ENCODE data around the gene SPPL2C. TPM values are rescaled to one million over a fixed set of nuclear protein-coding genes. Genes with fewer than 3 reads are reported as not detected.
A peak's percentile ranks its signal among the peaks of the same experiment; 100 is the strongest.

The SPPL2C gene
- total RNA-seq, 6 experiments from 2014 or later: not detected

- peak; percentile 14 for DNase-seq
These were observed 32.6 kb upstream of the SPPL2C start for GRCh38 chr17:45812102-45812501.

GRCh38 chr17:45813048-45813725, 31.5 kb upstream of the SPPL2C start:
- H3K27me3 Mint-ChIP-seq (ENCODE audit: insufficient read depth): peaks cover 20% of the 10 kb centered on the region
- DNase-seq: no peak
- H3K4me3 Mint-ChIP-seq: no peak overlapping the region
- no peaks in the 10 kb centered on the region for H3K36me3 Mint-ChIP-seq (ENCODE audit: low read depth)
- H3K27ac Mint-ChIP-seq: no peak overlapping the region
- H3K4me1 Mint-ChIP-seq (ENCODE audit: low read depth): no peaks in the 10 kb centered on the region
- H3K9me3 Mint-ChIP-seq: no peaks in the 10 kb centered on the region
- peak; percentile 43 for TF ChIP-seq CTCF (IDR thresholded peaks at IDR 0.05)

More at GRCh38 chr17:45812102-45812501, 32.6 kb upstream of the SPPL2C start:
- no peak overlapping the region for H3K4me3 Mint-ChIP-seq
- H3K27me3 Mint-ChIP-seq (ENCODE audit: insufficient read depth): peaks cover 21% of the 10 kb centered on the region
- peak; percentile 39 for TF ChIP-seq CTCF (IDR thresholded peaks at IDR 0.05)
- H3K4me1 Mint-ChIP-seq (ENCODE audit: low read depth): no peaks in the 10 kb centered on the region
- H3K36me3 Mint-ChIP-seq (ENCODE audit: low read depth): no peaks in the 10 kb centered on the region
- H3K9me3 Mint-ChIP-seq: no peaks in the 10 kb centered on the region
- no peak overlapping the region for H3K27ac Mint-ChIP-seq

DNA sequence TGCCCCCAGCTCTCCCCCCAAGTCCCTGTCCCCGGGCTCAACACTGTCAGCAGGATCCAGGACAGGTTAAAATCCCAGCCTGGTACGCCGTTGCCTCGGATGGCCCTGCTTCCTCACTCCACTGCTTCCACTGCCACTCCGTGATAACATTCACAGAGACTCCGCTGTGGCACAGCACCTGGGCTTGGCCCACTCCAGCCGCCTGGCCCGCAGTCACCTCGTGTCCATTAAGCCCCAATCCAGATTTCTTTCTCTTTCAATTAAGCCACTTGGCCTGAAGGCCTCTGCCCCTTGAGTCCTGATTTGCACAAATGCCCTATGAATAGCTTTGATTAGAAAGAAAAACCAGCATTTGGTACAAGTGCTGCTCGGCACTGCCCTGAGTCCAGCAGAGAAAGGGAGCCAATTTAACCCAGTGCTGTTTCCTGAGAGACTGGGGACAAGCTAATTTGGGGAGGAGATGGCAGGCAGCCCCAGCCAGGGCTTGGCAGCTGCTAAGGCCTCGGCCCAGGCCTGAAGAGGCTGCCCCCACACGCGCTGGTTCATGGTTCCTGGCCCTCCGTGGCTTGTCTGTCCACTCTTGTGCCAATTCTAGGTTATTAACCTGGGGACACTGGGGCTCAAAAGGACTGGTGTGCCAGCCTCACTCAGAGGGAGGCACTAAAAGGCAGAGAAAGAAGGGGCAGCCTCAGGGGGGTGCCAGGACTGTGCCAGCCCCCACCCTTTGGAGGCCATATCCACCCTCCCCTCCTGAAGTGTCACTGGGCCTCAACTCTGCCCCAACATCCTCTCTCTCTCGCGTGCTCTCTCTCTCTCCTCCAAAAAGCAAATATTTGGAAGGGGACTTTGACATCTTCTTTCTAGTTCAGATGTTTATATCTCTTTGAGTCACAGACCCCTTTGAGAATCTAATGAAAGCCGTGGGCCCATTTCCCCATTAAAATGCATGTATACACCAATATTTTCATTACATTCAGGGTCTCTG, 29.8 kb upstream of the SPPL2C start:
- no peaks in the 10 kb centered on the region for H3K9me3 Mint-ChIP-seq
- TF ChIP-seq CTCF (IDR thresholded peaks at IDR 0.05): no peak
- no peaks in the 10 kb centered on the region for H3K36me3 Mint-ChIP-seq (ENCODE audit: low read depth)
- no peak overlapping the region for H3K27ac Mint-ChIP-seq
- H3K4me1 Mint-ChIP-seq (ENCODE audit: low read depth): no peaks in the 10 kb centered on the region
- H3K4me3 Mint-ChIP-seq: no peak overlapping the region
- H3K27me3 Mint-ChIP-seq (ENCODE audit: insufficient read depth): peaks cover 25% of the 10 kb centered on the region
- no peak for DNase-seq

DNA sequence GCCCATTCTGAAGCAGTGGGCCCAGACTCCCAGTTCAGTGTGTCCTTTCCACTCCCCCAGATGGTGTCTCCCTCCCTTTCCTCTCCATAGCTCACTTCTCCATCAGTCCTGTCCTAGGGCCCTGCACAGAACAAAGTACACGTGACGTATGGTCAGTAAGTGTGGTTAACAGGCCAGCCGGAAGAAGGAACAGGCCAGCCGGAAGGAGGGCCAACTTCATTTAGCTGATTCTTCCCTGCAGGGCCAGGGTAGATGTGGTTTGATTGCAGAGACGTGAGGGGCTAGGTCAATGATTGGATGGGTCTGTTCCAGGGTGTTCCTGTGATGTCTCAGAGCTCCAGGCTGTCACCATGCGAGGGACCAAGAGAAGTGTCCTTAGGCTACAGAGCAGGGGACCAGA, 28.9 kb upstream of the SPPL2C start:
- no peaks in the 10 kb centered on the region for H3K9me3 Mint-ChIP-seq
- H3K4me3 Mint-ChIP-seq: no peak overlapping the region
- no peak for DNase-seq
- H3K27me3 Mint-ChIP-seq (ENCODE audit: insufficient read depth): peaks cover 29% of the 10 kb centered on the region
- no peaks in the 10 kb centered on the region for H3K36me3 Mint-ChIP-seq (ENCODE audit: low read depth)
- TF ChIP-seq CTCF (IDR thresholded peaks at IDR 0.05): no peak
- no peak overlapping the region for H3K27ac Mint-ChIP-seq
- no peaks in the 10 kb centered on the region for H3K4me1 Mint-ChIP-seq (ENCODE audit: low read depth)

- no peak for DNase-seq
- Mint-ChIP-seq H3K27ac (no peak overlapping the region), H3K4me3 (no peak overlapping the region), H3K36me3 (ENCODE audit: low read depth) (no peaks in the 10 kb centered on the region), H3K4me1 (ENCODE audit: low read depth) (no peaks in the 10 kb centered on the region), H3K27me3 (ENCODE audit: insufficient read depth) (peaks cover 27% of the 10 kb centered on the region), H3K9me3 (no peaks in the 10 kb centered on the region)
- TF ChIP-seq CTCF (IDR thresholded peaks at IDR 0.05): no peak
These were observed 26.6 kb upstream of the SPPL2C start for GRCh38 chr17:45818041-45818440.

Data from HFFc6 (cell line).